ENCODE measurements around the gene ZFYVE16. TPM values are rescaled to one million over a fixed set of nuclear protein-coding genes. Genes with fewer than 3 reads are reported as not detected.
A peak's percentile ranks its signal among the peaks of the same experiment; 100 is the strongest.

The ZFYVE16 gene
- total RNA-seq (10 to 100 TPM; 29.6 to 43.2 (median 34.4) TPM), polyA plus RNA-seq (10 to 100 TPM in 1 of 3 donors, 1 to 10 TPM in 2; 8.6 to 20.4 (median 9.1) TPM)

DNA sequence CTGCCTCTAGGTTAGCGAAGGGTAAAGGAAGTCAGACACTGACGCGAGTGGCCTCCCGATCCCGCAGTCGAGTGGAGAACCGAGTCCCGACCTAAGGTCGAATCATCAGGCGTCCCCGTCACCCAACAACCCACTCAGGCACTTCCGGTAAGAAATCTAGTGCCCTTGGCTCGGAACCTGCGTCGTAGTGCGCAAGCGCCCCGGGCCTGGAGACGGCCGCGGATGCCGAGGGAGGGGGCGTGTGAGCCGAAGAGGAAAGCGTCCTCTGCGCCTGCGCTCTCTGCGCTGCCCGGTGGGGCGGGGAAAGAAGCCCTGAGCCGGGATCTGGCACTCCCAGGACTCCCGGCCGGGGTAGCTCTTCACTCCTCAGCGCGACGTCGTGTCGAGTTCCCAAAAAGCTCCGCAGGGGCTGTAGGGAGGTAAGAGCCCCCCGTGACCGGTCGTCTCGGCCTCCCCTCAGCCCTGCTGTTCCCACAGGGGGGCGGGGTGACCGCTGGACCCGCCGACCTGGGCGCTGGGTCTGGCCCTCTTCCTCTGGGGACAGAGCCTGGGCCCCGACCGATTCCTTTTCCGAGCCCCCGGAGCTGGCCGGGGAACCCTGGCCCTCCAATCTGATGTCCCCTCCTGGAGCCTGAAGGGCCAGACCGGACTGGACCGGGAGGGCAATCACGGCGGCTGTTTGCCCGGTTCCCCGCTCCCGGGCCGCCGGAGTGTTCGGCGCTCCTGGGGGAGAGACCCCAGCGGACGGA lies at the start of gene ZFYVE16:
ZFYVE16 (plus strand) TSS at position 330 of the 749 bp plus-strand sequence. CDS start 26,084 bp downstream, outside the sequence.
- no peaks in the 10 kb centered on the region for H3K36me3 ChIP-seq
- peak within 1 kb of the TSS; percentile 93 to 99 (median 96) for H3K27ac ChIP-seq
- TF ChIP-seq POLR2AphosphoS5 (IDR thresholded peaks at IDR 0.05) (peak; percentile 90 to 96 (median 94)), POLR2A (IDR thresholded peaks at IDR 0.05) (peak; percentile 80 to 82), EP300 (IDR thresholded peaks at IDR 0.05) (peak in 1 of 4 donors; percentile 39), CTCF (IDR thresholded peaks at IDR 0.05) (peak; percentile 29 to 73 (median 56))
- WGBS, 2 donors: 0 to 1% methylated on average over 66 of the region's 66 CpGs
- H3K4me1 ChIP-seq: peaks cover 0 to 39% (median 27%) of the 10 kb centered on the region in 4 donors
- intact Hi-C loops (cut with DNase I): loop anchor here (5.0 kb wide), 5 partner anchors 151 to 896 kb away; partner anchors contain the start of genes HOMER1 and SERINC5
- no peaks in the 10 kb centered on the region for H3K27me3 ChIP-seq
- no peaks in the 10 kb centered on the region for H3K9me3 ChIP-seq
- H3K4me3 ChIP-seq: peak within 1 kb of the TSS; percentile 65 to 96 (median 80)
- peak; percentile 99 for DNase-seq

DNA sequence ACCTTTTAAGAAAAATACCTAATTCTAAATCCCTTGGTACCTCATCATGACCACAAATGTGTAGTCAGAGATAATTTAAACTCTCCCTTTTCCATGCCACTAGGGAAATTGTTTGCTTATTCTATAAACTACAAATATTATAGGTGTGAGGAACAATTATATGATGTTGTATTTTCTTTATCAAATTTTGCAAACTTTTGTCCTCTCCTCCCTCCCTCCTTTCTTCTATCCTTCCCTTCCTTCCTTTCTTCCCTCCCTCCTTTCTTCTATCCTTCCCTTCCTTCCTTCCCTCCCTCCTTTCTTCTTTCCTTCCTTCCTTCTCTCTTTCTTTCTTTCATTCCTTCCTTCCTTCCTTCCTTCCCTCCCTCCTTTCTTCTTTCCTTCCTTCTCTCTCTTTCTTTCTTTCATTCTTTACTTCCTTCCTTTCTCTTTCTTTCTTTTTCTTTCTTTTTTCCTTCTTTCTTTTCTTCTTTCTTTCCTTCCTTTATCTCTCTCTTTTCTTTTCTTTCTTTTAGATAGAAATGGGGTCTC lies 46.9 kb upstream of the ZFYVE16 start:
- DNase-seq: no peak
- intact Hi-C loops (cut with DNase I): no loop called here
- TF ChIP-seq CTCF (IDR thresholded peaks at IDR 0.05) (no peak), POLR2AphosphoS5 (IDR thresholded peaks at IDR 0.05) (no peak), POLR2A (IDR thresholded peaks at IDR 0.05) (no peak), EP300 (IDR thresholded peaks at IDR 0.05) (no peak)
- no peaks in the 10 kb centered on the region for H3K9me3 ChIP-seq
- H3K27me3 ChIP-seq: no peaks in the 10 kb centered on the region
- no peaks in the 10 kb centered on the region for H3K36me3 ChIP-seq
- no peak overlapping the region for H3K27ac ChIP-seq
- H3K4me3 ChIP-seq: no peak overlapping the region
- H3K4me1 ChIP-seq: no peaks in the 10 kb centered on the region

DNA sequence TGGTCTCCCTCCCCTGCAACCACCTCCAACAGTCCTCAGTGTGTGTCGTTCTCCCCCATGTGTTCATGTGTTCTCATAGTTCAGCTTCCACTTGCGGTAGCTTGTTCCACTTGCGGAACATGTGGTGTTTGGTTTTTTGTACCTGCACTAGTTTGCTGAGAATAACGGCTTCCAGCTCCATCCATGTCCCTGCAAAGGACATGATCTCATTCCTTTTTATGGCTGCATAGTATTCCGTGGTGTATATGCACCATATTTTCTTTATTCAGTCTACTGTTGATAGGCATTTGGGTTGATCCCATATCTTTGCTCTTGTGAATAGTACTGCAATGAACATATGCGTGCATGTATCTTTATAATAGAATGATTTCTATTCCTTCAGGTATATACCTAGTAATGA lies 43.0 kb upstream of the ZFYVE16 start:
- Histone ChIP-seq H3K4me1 (no peaks in the 10 kb centered on the region), H3K36me3 (no peaks in the 10 kb centered on the region)
- 94 to 95% methylated on average over 6 of the region's 6 CpGs for WGBS, 2 donors

GRCh38 chr5:80368661-80369480 lies 39.0 kb upstream of the ZFYVE16 start:
- Histone ChIP-seq H3K36me3 (no peaks in the 10 kb centered on the region), H3K27ac (no peak overlapping the region), H3K9me3 (no peaks in the 10 kb centered on the region), H3K4me3 (no peak overlapping the region), H3K4me1 (no peaks in the 10 kb centered on the region), H3K27me3 (no peaks in the 10 kb centered on the region)
- intact Hi-C loops (cut with DNase I): no loop called here
- WGBS, 2 donors: 44 to 70% methylated on average over 4 of the region's 4 CpGs
- TF ChIP-seq CTCF (IDR thresholded peaks at IDR 0.05): no peak
- no peak for TF ChIP-seq POLR2A (IDR thresholded peaks at IDR 0.05)
- TF ChIP-seq POLR2AphosphoS5 (IDR thresholded peaks at IDR 0.05): no peak
- no peak for TF ChIP-seq EP300 (IDR thresholded peaks at IDR 0.05)
- DNase-seq: no peak

More for the DNA sequence above, 43.0 kb upstream of the ZFYVE16 start:
- no peak for DNase-seq
- intact Hi-C loops (cut with DNase I): no loop called here
- TF ChIP-seq POLR2AphosphoS5 (IDR thresholded peaks at IDR 0.05) (no peak), POLR2A (IDR thresholded peaks at IDR 0.05) (no peak), EP300 (IDR thresholded peaks at IDR 0.05) (no peak)
- H3K27ac ChIP-seq: no peak overlapping the region
- no peak overlapping the region for H3K4me3 ChIP-seq
- no peaks in the 10 kb centered on the region for H3K27me3 ChIP-seq
- H3K9me3 ChIP-seq: no peaks in the 10 kb centered on the region

GRCh38 chr5:80369521-80369920 lies 38.3 kb upstream of the ZFYVE16 start:
- no peaks in the 10 kb centered on the region for H3K36me3 ChIP-seq
- no peak for DNase-seq
- no peak overlapping the region for H3K27ac ChIP-seq
- intact Hi-C loops (cut with DNase I): no loop called here
- H3K9me3 ChIP-seq: no peaks in the 10 kb centered on the region
- WGBS, 2 donors: 24 to 65% methylated on average over 8 of the region's 8 CpGs
- H3K4me3 ChIP-seq: no peak overlapping the region
- H3K4me1 ChIP-seq: no peaks in the 10 kb centered on the region
- no peaks in the 10 kb centered on the region for H3K27me3 ChIP-seq
- TF ChIP-seq CTCF (IDR thresholded peaks at IDR 0.05): no peak
- no peak for TF ChIP-seq EP300 (IDR thresholded peaks at IDR 0.05)
- TF ChIP-seq POLR2AphosphoS5 (IDR thresholded peaks at IDR 0.05): no peak
- TF ChIP-seq POLR2A (IDR thresholded peaks at IDR 0.05): no peak

All from sigmoid colon (tissue), 7 donors.